RWPE2 (cell line): ENCODE results near the gene SIGLECL1.
A peak's percentile ranks its signal among the peaks of the same experiment; 100 is the strongest.

Experiments used
- ATAC-seq: fragments of 200-7000 bp; cut with Tn5 transposase; 3 replicates; pipeline ENCODE4 v1.9.1; 2021; ENCODE audit warnings: low read depth
- DNase-seq: peaks from one replicate; pipeline ENCODE4 v3.0.0-alpha.2; 2020; ENCODE audit warnings: low spot score
- H3K27ac ChIP-seq: fragments of 450-650 bp; 2 replicates; pipeline ENCODE4 v1.5.1; 2017; ENCODE audit warnings: mild to moderate bottlenecking; ENCODE audit not compliant: poor library complexity, severe bottlenecking
- H3K27me3 ChIP-seq: fragments of 250-450 bp; sonication (Bioruptor Pico); 2 replicates; pipeline ENCODE4 v1.5.1; 2021; ENCODE audit warnings: mild to moderate bottlenecking, moderate library complexity; ENCODE audit not compliant: insufficient read depth, poor library complexity, severe bottlenecking
- H3K36me3 ChIP-seq: fragments of 250-450 bp; sonication (Bioruptor Pico); 2 replicates; pipeline ENCODE4 v1.5.1; 2020; ENCODE audit warnings: low read depth, mild to moderate bottlenecking, moderate library complexity
- H3K4me1 ChIP-seq: fragments of 250-450 bp; sonication (Bioruptor Pico); 2 replicates; pipeline ENCODE4 v1.5.1; 2021; ENCODE audit warnings: mild to moderate bottlenecking, moderate library complexity; ENCODE audit not compliant: insufficient read depth, poor library complexity, severe bottlenecking
- H3K4me3 ChIP-seq: fragments of 250-450 bp; sonication (Bioruptor Pico); 2 replicates; pipeline ENCODE4 v1.5.1; 2021; ENCODE audit warnings: mild to moderate bottlenecking, moderate library complexity; ENCODE audit not compliant: severe bottlenecking
- H3K9me3 ChIP-seq: fragments of 250-450 bp; sonication (Bioruptor Pico); 2 replicates; pipeline ENCODE4 v1.5.1; 2021; ENCODE audit warnings: mild to moderate bottlenecking, moderate library complexity; ENCODE audit not compliant: severe bottlenecking
- CTCF ChIP-seq: fragments of 450-650 bp; IDR thresholded peaks from one replicate; pipeline ENCODE4 v1.5.1; 2017; ENCODE audit warnings: mild to moderate bottlenecking, moderate library complexity; ENCODE audit not compliant: poor library complexity, severe bottlenecking

Gene SIGLECL1

GRCh38 chr19:51258165-51259160, 7.6 kb downstream of the SIGLECL1 start:
- Histone ChIP-seq H3K27me3 (peaks cover 36% of the 10 kb centered on the region), H3K27ac (no peak overlapping the region), H3K4me1 (no peaks in the 10 kb centered on the region), H3K4me3 (no peak overlapping the region), H3K9me3 (no peaks in the 10 kb centered on the region), H3K36me3 (no peaks in the 10 kb centered on the region)
- ATAC-seq (no peak), DNase-seq (no peak)
- TF ChIP-seq CTCF: no peak

- TF ChIP-seq CTCF: peak; percentile 83
- Histone ChIP-seq H3K4me1 (no peaks in the 10 kb centered on the region), H3K9me3 (no peaks in the 10 kb centered on the region), H3K27me3 (peaks cover 44% of the 10 kb centered on the region), H3K4me3 (no peak overlapping the region), H3K36me3 (no peaks in the 10 kb centered on the region), H3K27ac (no peak overlapping the region)
- DNase-seq (no peak), ATAC-seq (peak; percentile 50; the same call in 1 of the 3 replicates)
Measured at GRCh38 chr19:51259348-51260245, 8.7 kb downstream of the SIGLECL1 start.

- DNase-seq (no peak), ATAC-seq (no peak)
- H3K36me3 ChIP-seq: no peaks in the 10 kb centered on the region
- no peaks in the 10 kb centered on the region for H3K9me3 ChIP-seq
- H3K27me3 ChIP-seq: peaks cover 41% of the 10 kb centered on the region
- no peak overlapping the region for H3K27ac ChIP-seq
- H3K4me3 ChIP-seq: no peak overlapping the region
- H3K4me1 ChIP-seq: no peaks in the 10 kb centered on the region
- TF ChIP-seq CTCF: no peak
Measured at GRCh38 chr19:51263808-51264207, 12.9 kb downstream of the SIGLECL1 start.

GRCh38 chr19:51271067-51271466, 20.2 kb downstream of the SIGLECL1 start:
- ATAC-seq: no peak
- Histone ChIP-seq H3K36me3 (no peaks in the 10 kb centered on the region), H3K27me3 (no peaks in the 10 kb centered on the region), H3K9me3 (no peaks in the 10 kb centered on the region), H3K27ac (no peak overlapping the region), H3K4me1 (no peaks in the 10 kb centered on the region), H3K4me3 (no peak overlapping the region)
- no peak for TF ChIP-seq CTCF
- DNase-seq: no peak
